Neural progenitor cell (in vitro differentiated cells): Measurements from ENCODE around the gene NOS1AP. TPM values are rescaled to one million over a fixed set of nuclear protein-coding genes. Genes with fewer than 3 reads are reported as not detected.
A peak's percentile ranks its signal among the peaks of the same experiment; 100 is the strongest.

Experiments
- DNase-seq: peaks from one replicate; pipeline ENCODE4 v3.0.0-alpha.2; 2016; ENCODE audit warnings: low spot score
- H2AFZ ChIP-seq: fragments of 200-600 bp; sonication (generic); replicated peaks from 2 replicates; pipeline ENCODE4 v1.6.1; 2016; ENCODE audit warnings: antibody characterized with exemption
- H3F3A ChIP-seq: fragments of 200-600 bp; sonication (generic); 2 replicates; pipeline ENCODE4 v1.6.1; 2016; ENCODE audit warnings: antibody characterized with exemption, low read depth
- H3K27ac ChIP-seq: fragments of 200-600 bp; sonication (generic); 2 replicates; pipeline ENCODE4 v1.5.1; 2016; ENCODE audit warnings: mild to moderate bottlenecking
- H3K27me3 ChIP-seq: fragments of 200-600 bp; sonication (generic); 2 replicates; pipeline ENCODE4 v1.6.1; 2016; ENCODE audit warnings: mild to moderate bottlenecking, moderate library complexity
- H3K36me3 ChIP-seq: fragments of 200-600 bp; sonication (generic); 2 replicates; pipeline ENCODE4 v1.5.1; 2016
- H3K4me1 ChIP-seq: fragments of 200-600 bp; sonication (generic); 2 replicates; pipeline ENCODE4 v1.6.1; 2016; ENCODE audit warnings: mixed run types
- H3K4me2 ChIP-seq: fragments of 200-600 bp; sonication (generic); 2 replicates; pipeline ENCODE4 v1.6.1; 2016
- H3K4me3 ChIP-seq: fragments of 200-600 bp; sonication (generic); 2 replicates; pipeline ENCODE4 v1.5.1; 2016
- H3K79me2 ChIP-seq: fragments of 200-600 bp; sonication (generic); 2 replicates; pipeline ENCODE4 v1.6.1; 2016; ENCODE audit warnings: low read depth
- H3K9ac ChIP-seq: fragments of 200-600 bp; sonication (generic); 2 replicates; pipeline ENCODE4 v1.6.1; 2016
- H3K9me3 ChIP-seq: fragments of 200-600 bp; sonication (generic); 2 replicates; pipeline ENCODE4 v1.5.1; 2016; ENCODE audit warnings: low read depth
- H4K20me1 ChIP-seq: fragments of 200-600 bp; sonication (generic); 2 replicates; pipeline ENCODE4 v1.6.1; 2016; ENCODE audit warnings: low read depth
- H3K27ac Mint-ChIP-seq: 3 replicates; pipeline ENCODE4 v1.8.0; 2021; ENCODE audit warnings: mixed read lengths
- H3K27me3 Mint-ChIP-seq: 2 replicates; pipeline ENCODE4 v1.8.0; 2022; ENCODE audit warnings: low read depth, mild to moderate bottlenecking, inconsistent platforms, moderate library complexity, mixed read lengths; ENCODE audit not compliant: insufficient read depth
- H3K36me3 Mint-ChIP-seq: 3 replicates; pipeline ENCODE4 v1.8.0; 2021; ENCODE audit warnings: mixed read lengths
- H3K4me1 Mint-ChIP-seq: 3 replicates; pipeline ENCODE4 v1.8.0; 2021; ENCODE audit warnings: mixed read lengths
- H3K4me3 Mint-ChIP-seq: 3 replicates; pipeline ENCODE4 v1.8.0; 2021; ENCODE audit warnings: mild to moderate bottlenecking, moderate library complexity, mixed read lengths
- H3K9me3 Mint-ChIP-seq: 3 replicates; pipeline ENCODE4 v1.8.0; 2020; ENCODE audit warnings: mixed read lengths
- CTCF ChIP-seq: fragments of 200-600 bp; sonication (generic); IDR thresholded peaks from 2 replicates; pipeline ENCODE4 v1.5.1; 2017; ENCODE audit warnings: antibody characterized with exemption, mild to moderate bottlenecking
- EZH2 ChIP-seq: fragments of 200-600 bp; sonication (generic); IDR thresholded peaks from 2 replicates; pipeline ENCODE4 v1.6.1; 2017; ENCODE audit warnings: antibody characterized with exemption, mild to moderate bottlenecking, moderate library complexity
- EZH2phosphoT487 ChIP-seq: fragments of 200-600 bp; sonication (generic); IDR thresholded peaks from 2 replicates; pipeline ENCODE4 v1.6.1; 2017; ENCODE audit warnings: antibody characterized with exemption
- total RNA-seq: library from RNA; depleted of rRNA; stranded (reverse); fragments of >200 nt; gene quantifications from 2 replicates; pipeline ENCODE4 v1.2.3, GENCODE V29; 2015; ENCODE audit warnings: low replicate concordance

NOS1AP gene
- total RNA-seq, 1 donor from 2014 or later, result 2.4 TPM

GRCh38 chr1:162022626-162023025 lies 46.9 kb upstream of the NOS1AP start:
- H3K27ac Mint-ChIP-seq, result no peak overlapping the region
- H3K9ac ChIP-seq, result no peak overlapping the region
- peaks cover 12% of the 10 kb centered on the region for H3K27me3 Mint-ChIP-seq

GRCh38 chr1:162023181-162023546 lies 46.3 kb upstream of the NOS1AP start:
- H3K4me1 ChIP-seq, result peaks cover 14% of the 10 kb centered on the region
- Mint-ChIP-seq H3K9me3 (peaks cover 4% of the 10 kb centered on the region), H3K27ac (peak overlapping the region; percentile 88), H3K27me3 (peaks cover 9% of the 10 kb centered on the region), H3K4me1 (peaks cover 22% of the 10 kb centered on the region), H3K4me3 (peak overlapping the region; percentile 97), H3K36me3 (peaks cover 5% of the 10 kb centered on the region)
- DNase-seq, result no peak
- peaks cover 61% of the 10 kb centered on the region for H3K27me3 ChIP-seq
- H3K9ac ChIP-seq, result peak overlapping the region; percentile 27
- H3K4me3 ChIP-seq, result peak overlapping the region; percentile 69
- TF ChIP-seq EZH2phosphoT487 (peak; percentile 4), EZH2 (no peak)
- peak overlapping the region; percentile 100 for H2AFZ ChIP-seq
- no peak overlapping the region for H3K27ac ChIP-seq
- no peaks in the 10 kb centered on the region for H3K79me2 ChIP-seq
- H3K36me3 ChIP-seq, result no peaks in the 10 kb centered on the region
- no peaks in the 10 kb centered on the region for H3K9me3 ChIP-seq
- H3F3A ChIP-seq, result peaks cover 17% of the 10 kb centered on the region
- H3K4me2 ChIP-seq, result peak overlapping the region; percentile 90
- no peaks in the 10 kb centered on the region for H4K20me1 ChIP-seq

More at GRCh38 chr1:162022626-162023025, 46.9 kb upstream of the NOS1AP start:
- Histone ChIP-seq H4K20me1 (no peaks in the 10 kb centered on the region), H3K27me3 (peaks cover 61% of the 10 kb centered on the region), H3K4me1 (peaks cover 14% of the 10 kb centered on the region), H3F3A (peaks cover 17% of the 10 kb centered on the region), H3K4me3 (peak overlapping the region; percentile 69), H3K9me3 (no peaks in the 10 kb centered on the region), H2AFZ (no peak overlapping the region), H3K79me2 (no peaks in the 10 kb centered on the region), H3K27ac (no peak overlapping the region), H3K4me2 (peak overlapping the region; percentile 90), H3K36me3 (no peaks in the 10 kb centered on the region)
- peak overlapping the region; percentile 97 for H3K4me3 Mint-ChIP-seq
- peaks cover 4% of the 10 kb centered on the region for H3K9me3 Mint-ChIP-seq
- H3K4me1 Mint-ChIP-seq, result peaks cover 22% of the 10 kb centered on the region
- no peak for DNase-seq
- TF ChIP-seq CTCF, result no peak
- TF ChIP-seq EZH2, result no peak
- no peak for TF ChIP-seq EZH2phosphoT487
- peaks cover 5% of the 10 kb centered on the region for H3K36me3 Mint-ChIP-seq

GRCh38 chr1:162023547-162024501 lies 45.7 kb upstream of the NOS1AP start, which contains the start of gene OLFML2B:
OLFML2B (minus strand) TSS chr1:162023869; CDS start chr1:162023430, 439 bp downstream.
- H3K9me3 Mint-ChIP-seq, result peaks cover 4% of the 10 kb centered on the region
- no peaks in the 10 kb centered on the region for H3K9me3 ChIP-seq
- H3K4me3 Mint-ChIP-seq, result peak within 1 kb of the TSS; percentile 97
- H3K9ac ChIP-seq, result peak within 1 kb of the TSS; percentile 27
- H3K4me1 ChIP-seq, result peaks cover 14% of the 10 kb centered on the region
- H3K27ac ChIP-seq, result no peak within 1 kb of the TSS
- H3K36me3 Mint-ChIP-seq, result peaks cover 5% of the 10 kb centered on the region
- H3K36me3 ChIP-seq, result no peaks in the 10 kb centered on the region
- H3K27me3 ChIP-seq, result peaks cover 61% of the 10 kb centered on the region
- H3K4me2 ChIP-seq, result peak within 1 kb of the TSS; percentile 90
- peak within 1 kb of the TSS; percentile 100 for H2AFZ ChIP-seq
- no peak for TF ChIP-seq CTCF
- peak; percentile 8 for TF ChIP-seq EZH2phosphoT487
- peak; percentile 68 for TF ChIP-seq EZH2
- peaks cover 17% of the 10 kb centered on the region for H3F3A ChIP-seq
- peak; percentile 90 for DNase-seq
- peaks cover 22% of the 10 kb centered on the region for H3K4me1 Mint-ChIP-seq
- peak within 1 kb of the TSS; percentile 88 for H3K27ac Mint-ChIP-seq
- H3K27me3 Mint-ChIP-seq, result peaks cover 9% of the 10 kb centered on the region
- H4K20me1 ChIP-seq, result no peaks in the 10 kb centered on the region
- no peaks in the 10 kb centered on the region for H3K79me2 ChIP-seq
- H3K4me3 ChIP-seq, result peak within 1 kb of the TSS; percentile 69
